Osteocyte (in vitro differentiated cells): ENCODE measurements around the gene XPOT. TPM values are rescaled to one million over a fixed set of nuclear protein-coding genes. Genes with fewer than 3 reads are reported as not detected.

Experiments used
- DNase-seq: peaks from one replicate; pipeline ENCODE4 v3.0.0; 2021; ENCODE audit warnings: mixed read lengths; ENCODE audit not compliant: unreplicated experiment; ENCODE audit errors: extremely low spot score
- H3K27ac Mint-ChIP-seq: one replicate; pipeline ENCODE4 v1.8.0; 2021; ENCODE audit warnings: mild to moderate bottlenecking, mixed read lengths; ENCODE audit not compliant: unreplicated experiment
- H3K27me3 Mint-ChIP-seq: one replicate; pipeline ENCODE4 v1.8.0; 2021; ENCODE audit warnings: mixed read lengths; ENCODE audit not compliant: unreplicated experiment
- H3K36me3 Mint-ChIP-seq: one replicate; pipeline ENCODE4 v1.8.0; 2021; ENCODE audit warnings: mixed read lengths; ENCODE audit not compliant: unreplicated experiment
- H3K4me1 Mint-ChIP-seq: one replicate; pipeline ENCODE4 v1.8.0; 2021; ENCODE audit warnings: mixed read lengths; ENCODE audit not compliant: unreplicated experiment
- H3K4me3 Mint-ChIP-seq: one replicate; pipeline ENCODE4 v1.8.0; 2021; ENCODE audit warnings: mild to moderate bottlenecking, moderate library complexity, mixed read lengths; ENCODE audit not compliant: unreplicated experiment
- H3K9me3 Mint-ChIP-seq: one replicate; pipeline ENCODE4 v1.8.0; 2021; ENCODE audit warnings: mixed read lengths; ENCODE audit not compliant: unreplicated experiment
- total RNA-seq: library from RNA; stranded (reverse); gene quantifications from 2 replicates; pipeline ENCODE4 v1.2.1, GENCODE V29; 2021
- TF ChIP-seq, protein P1 (sequence below): fragments of 200-600 bp; sonication (generic); IDR thresholded peaks from 2 replicates; pipeline ENCODE4 v1.5.0; 2021; ENCODE audit warnings: antibody characterized with exemption, mild to moderate bottlenecking, moderate library complexity

Gene XPOT
- total RNA-seq, 1 donor from 2014 or later = 171 TPM

DNA sequence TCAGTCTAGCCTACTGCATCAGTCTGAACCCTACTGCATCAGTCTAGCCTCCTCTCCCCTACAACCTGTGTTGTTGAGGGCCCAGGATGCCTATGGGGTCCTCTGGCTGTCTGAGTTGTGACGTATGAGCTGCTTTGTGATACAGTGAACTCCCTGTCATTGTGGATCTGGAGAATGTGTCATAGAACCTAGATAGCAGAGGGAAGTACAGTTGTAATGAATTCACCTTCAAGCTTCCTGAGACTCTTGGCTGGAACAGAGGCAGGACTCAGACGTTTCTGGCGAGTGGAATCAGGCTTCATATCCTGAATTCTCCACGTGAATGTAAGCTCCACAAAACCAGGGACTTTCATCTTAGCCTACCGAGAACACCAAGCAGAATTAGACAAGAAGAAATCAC is 64.8 kb downstream of the XPOT start:
- Mint-ChIP-seq H3K27ac (no peak overlapping the region), H3K9me3 (no peaks in the 10 kb centered on the region), H3K4me1 (no peaks in the 10 kb centered on the region), H3K27me3 (no peaks in the 10 kb centered on the region), H3K36me3 (peaks cover 59% of the 10 kb centered on the region), H3K4me3 (no peak overlapping the region)
- DNase-seq = no peak
- TF ChIP-seq, protein P1, sequence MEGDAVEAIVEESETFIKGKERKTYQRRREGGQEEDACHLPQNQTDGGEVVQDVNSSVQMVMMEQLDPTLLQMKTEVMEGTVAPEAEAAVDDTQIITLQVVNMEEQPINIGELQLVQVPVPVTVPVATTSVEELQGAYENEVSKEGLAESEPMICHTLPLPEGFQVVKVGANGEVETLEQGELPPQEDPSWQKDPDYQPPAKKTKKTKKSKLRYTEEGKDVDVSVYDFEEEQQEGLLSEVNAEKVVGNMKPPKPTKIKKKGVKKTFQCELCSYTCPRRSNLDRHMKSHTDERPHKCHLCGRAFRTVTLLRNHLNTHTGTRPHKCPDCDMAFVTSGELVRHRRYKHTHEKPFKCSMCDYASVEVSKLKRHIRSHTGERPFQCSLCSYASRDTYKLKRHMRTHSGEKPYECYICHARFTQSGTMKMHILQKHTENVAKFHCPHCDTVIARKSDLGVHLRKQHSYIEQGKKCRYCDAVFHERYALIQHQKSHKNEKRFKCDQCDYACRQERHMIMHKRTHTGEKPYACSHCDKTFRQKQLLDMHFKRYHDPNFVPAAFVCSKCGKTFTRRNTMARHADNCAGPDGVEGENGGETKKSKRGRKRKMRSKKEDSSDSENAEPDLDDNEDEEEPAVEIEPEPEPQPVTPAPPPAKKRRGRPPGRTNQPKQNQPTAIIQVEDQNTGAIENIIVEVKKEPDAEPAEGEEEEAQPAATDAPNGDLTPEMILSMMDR = no peak

GRCh38 chr12:64469455-64470142 is 65.4 kb downstream of the XPOT start:
- no peak overlapping the region for H3K27ac Mint-ChIP-seq
- TF ChIP-seq, protein P1 = no peak
- H3K36me3 Mint-ChIP-seq = peaks cover 58% of the 10 kb centered on the region
- H3K4me1 Mint-ChIP-seq = no peaks in the 10 kb centered on the region
- H3K27me3 Mint-ChIP-seq = no peaks in the 10 kb centered on the region
- DNase-seq = no peak
- H3K4me3 Mint-ChIP-seq = no peak overlapping the region
- no peaks in the 10 kb centered on the region for H3K9me3 Mint-ChIP-seq

DNA sequence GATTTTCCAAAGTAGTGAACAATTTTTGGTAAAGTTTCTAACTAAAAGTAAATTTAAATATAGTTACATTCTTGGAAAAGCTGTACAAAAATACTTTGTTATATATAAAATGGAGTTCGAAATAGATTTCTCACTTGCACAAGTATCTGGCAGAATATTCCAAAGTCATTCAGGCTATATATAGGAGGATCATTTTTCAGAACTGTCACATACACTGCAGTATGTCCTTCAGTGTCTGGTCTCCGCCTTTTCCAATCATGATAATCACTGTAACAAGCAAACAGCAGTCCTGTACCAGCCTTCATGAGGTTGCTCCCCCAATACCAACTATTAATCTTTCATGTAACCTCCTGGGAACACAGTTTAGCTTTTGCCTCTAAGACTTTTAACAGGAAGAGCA is 66.3 kb downstream of the XPOT start:
- no peak overlapping the region for H3K27ac Mint-ChIP-seq
- peaks cover 59% of the 10 kb centered on the region for H3K36me3 Mint-ChIP-seq
- no peaks in the 10 kb centered on the region for H3K27me3 Mint-ChIP-seq
- TF ChIP-seq, protein P1 = no peak
- H3K4me1 Mint-ChIP-seq = no peaks in the 10 kb centered on the region
- peaks cover 4% of the 10 kb centered on the region for H3K9me3 Mint-ChIP-seq
- DNase-seq = no peak
- no peak overlapping the region for H3K4me3 Mint-ChIP-seq

GRCh38 chr12:64473176-64473575 is 69.0 kb downstream of the XPOT start:
- Mint-ChIP-seq H3K36me3 (peaks cover 69% of the 10 kb centered on the region), H3K27me3 (no peaks in the 10 kb centered on the region), H3K4me3 (no peak overlapping the region), H3K9me3 (peaks cover 15% of the 10 kb centered on the region), H3K27ac (no peak overlapping the region), H3K4me1 (no peaks in the 10 kb centered on the region)
- no peak for DNase-seq
- TF ChIP-seq, protein P1 = no peak

DNA sequence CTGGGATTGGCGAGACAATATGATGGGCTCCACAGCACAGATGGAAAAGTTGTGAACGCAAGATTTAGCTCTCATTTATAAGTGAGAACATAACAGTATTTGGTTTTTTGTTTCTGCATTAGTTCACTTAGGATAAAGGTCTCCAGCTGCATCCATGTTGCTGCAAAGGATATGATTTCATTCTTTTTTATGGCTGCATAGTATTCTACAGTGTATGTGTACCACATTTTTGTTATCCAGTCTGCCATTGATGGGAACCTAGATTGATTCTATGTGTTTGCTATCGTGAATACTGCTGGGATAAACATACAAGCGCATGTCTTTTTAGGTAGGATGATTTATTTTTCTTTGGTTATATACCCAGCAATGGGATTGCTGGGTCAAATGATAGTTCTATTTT is 71.3 kb downstream of the XPOT start:
- Mint-ChIP-seq H3K4me3 (no peak overlapping the region), H3K36me3 (peaks cover 61% of the 10 kb centered on the region), H3K4me1 (no peaks in the 10 kb centered on the region), H3K9me3 (peaks cover 15% of the 10 kb centered on the region), H3K27me3 (no peaks in the 10 kb centered on the region), H3K27ac (no peak overlapping the region)
- DNase-seq = no peak
- TF ChIP-seq, protein P1 = no peak
